ENCODE data around the gene OAF. TPM values are rescaled to one million over a fixed set of nuclear protein-coding genes. Genes with fewer than 3 reads are reported as not detected.
A peak's percentile ranks its signal among the peaks of the same experiment; 100 is the strongest.

OAF gene
- total and polyA plus RNA-seq, 2 experiments from 2014 or later = 1.1 to 3.0 TPM

GRCh38 chr11:120217941-120218694 is 7.3 kb downstream of the OAF start:
- Mint-ChIP-seq H3K4me3 (no peak overlapping the region), H3K9me3 (no peaks in the 10 kb centered on the region), H3K27me3 (ENCODE audit: insufficient read depth, low read depth, poor library complexity) (peaks cover 52% of the 10 kb centered on the region), H3K27ac (no peak overlapping the region), H3K4me1 (peaks cover 27% of the 10 kb centered on the region), H3K36me3 (ENCODE audit: low read depth) (no peaks in the 10 kb centered on the region; the same call in 2 of the 3 replicates)
- Histone ChIP-seq H4K20me1 (replicated peaks; ENCODE audit: insufficient read depth) (no peaks in the 10 kb centered on the region), H3K4me2 (no peak overlapping the region), H3K27ac (ENCODE audit: low read depth) (no peak overlapping the region), H3K4me3 (no peak overlapping the region), H3K36me3 (ENCODE audit: insufficient read depth) (no peaks in the 10 kb centered on the region), H2AFZ (no peak overlapping the region), H3K9me2 (ENCODE audit: insufficient read depth) (no peaks in the 10 kb centered on the region), H3F3A (replicated peaks; ENCODE audit: low read depth) (no peaks in the 10 kb centered on the region), H3K27me3 (ENCODE audit: insufficient read depth) (peaks cover 48% of the 10 kb centered on the region), H3K4me1 (ENCODE audit: insufficient read depth) (peaks cover 3% of the 10 kb centered on the region), H3K79me2 (replicated peaks; ENCODE audit: insufficient read depth) (no peaks in the 10 kb centered on the region)
- ATAC-seq (peak; percentile 38), DNase-seq (ENCODE audit: low spot score) (no peak)
- no peak for TF ChIP-seq ETS1 (IDR thresholded peaks at IDR 0.05)
- no peak for TF ChIP-seq NANOG (IDR thresholded peaks at IDR 0.05; ENCODE audit: borderline replicate concordance)
- no peak for TF ChIP-seq POLR2AphosphoS5 (IDR thresholded peaks at IDR 0.05; ENCODE audit: low read depth)
- TF ChIP-seq CTCF (conservative IDR thresholded peaks at IDR 0.05; ENCODE audit: low read depth in 2 of 2) = no peak
- no peak for TF ChIP-seq EZH2phosphoT487 (IDR thresholded peaks at IDR 0.05; ENCODE audit: unreplicated experiment)

GRCh38 chr11:120218695-120219033 is 7.8 kb downstream of the OAF start:
- Histone ChIP-seq H3K79me2 (replicated peaks; ENCODE audit: insufficient read depth) (no peaks in the 10 kb centered on the region), H3K27ac (ENCODE audit: low read depth) (no peak overlapping the region), H3F3A (replicated peaks; ENCODE audit: low read depth) (no peaks in the 10 kb centered on the region), H2AFZ (no peak overlapping the region), H3K36me3 (ENCODE audit: insufficient read depth) (no peaks in the 10 kb centered on the region), H3K4me2 (no peak overlapping the region), H3K4me3 (no peak overlapping the region), H3K4me1 (ENCODE audit: insufficient read depth) (no peaks in the 10 kb centered on the region), H3K27me3 (ENCODE audit: insufficient read depth) (peaks cover 42% of the 10 kb centered on the region), H4K20me1 (replicated peaks; ENCODE audit: insufficient read depth) (no peaks in the 10 kb centered on the region), H3K9me2 (ENCODE audit: insufficient read depth) (no peaks in the 10 kb centered on the region)
- TF ChIP-seq ZNF462 (CRISPR knock-in tag; IDR thresholded peaks at IDR 0.05) (no peak), ZNF331 (CRISPR knock-in tag; IDR thresholded peaks at IDR 0.05; ENCODE audit: low read depth) (no peak), NANOG (IDR thresholded peaks at IDR 0.05; ENCODE audit: borderline replicate concordance) (no peak)
- H3K9me3 Mint-ChIP-seq = no peaks in the 10 kb centered on the region
- no peak overlapping the region for H3K27ac Mint-ChIP-seq
- DNase-seq (ENCODE audit: low spot score) (no peak), ATAC-seq (no peak)
- peaks cover 23% of the 10 kb centered on the region for H3K4me1 Mint-ChIP-seq
- no peaks in the 10 kb centered on the region; the same call in 2 of the 3 replicates for H3K36me3 Mint-ChIP-seq (ENCODE audit: low read depth)
- peaks cover 47% of the 10 kb centered on the region for H3K27me3 Mint-ChIP-seq (ENCODE audit: insufficient read depth, low read depth, poor library complexity)
- no peak overlapping the region for H3K4me3 Mint-ChIP-seq

Data from GM23338 (cell line).